Heart right ventricle (tissue), 16 donors: ENCODE measurements around the gene KIAA0319L. TPM values are rescaled to one million over a fixed set of nuclear protein-coding genes. Genes with fewer than 3 reads are reported as not detected.
A peak's percentile ranks its signal among the peaks of the same experiment; 100 is the strongest.

Source experiments
- ATAC-seq, 8 donors: fragments of 200-7000 bp; cut with Tn5 transposase; one replicate each; pipeline ENCODE4 v1.9.1; 2020; ENCODE audit warnings: mild to moderate bottlenecking in 8 of 8, moderate library complexity in 8 of 8, moderate number of reproducible peaks in 1 of 8
- DNase-seq, 2 donors: peaks; one replicate each; pipeline ENCODE4 v3.0.0-alpha.2; 2020
- H3K27ac ChIP-seq, 10 donors: fragments of 200-600 bp; sonication (generic) in 2 of 10; one replicate each; pipeline versions ENCODE4 v1.5.0 to v1.8.0; 2020 to 2022; ENCODE audit warnings: mild to moderate bottlenecking in 3 of 10
- H3K27me3 ChIP-seq, 7 donors: fragments of 200-600 bp; one replicate each; pipeline ENCODE4 v1.8.0; 2021 to 2022; ENCODE audit warnings: mild to moderate bottlenecking in 2 of 7
- H3K36me3 ChIP-seq, 9 donors: fragments of 200-600 bp; sonication (generic) in 1 of 9; one replicate each; pipeline versions ENCODE4 v1.5.0 to v1.8.0; 2020 to 2022; ENCODE audit warnings: mild to moderate bottlenecking in 2 of 9
- H3K4me1 ChIP-seq, 9 donors: fragments of 200-600 bp; sonication (generic) in 1 of 9; one replicate each; pipeline versions ENCODE4 v1.5.0 to v1.8.0; 2020 to 2022; ENCODE audit warnings: mild to moderate bottlenecking in 4 of 9
- H3K4me3 ChIP-seq, 10 donors: fragments of 200-600 bp; sonication (generic) in 2 of 10; one replicate each; pipeline versions ENCODE4 v1.5.0 to v1.8.0; 2020 to 2022; ENCODE audit warnings: mild to moderate bottlenecking in 7 of 10, moderate library complexity in 2 of 10
- H3K9me3 ChIP-seq, 11 donors: fragments of 200-600 bp in 10 of 11; sonication (generic) in 2 of 11; one replicate each; pipeline versions ENCODE4 v1.5.0 to v1.8.0; 2013 to 2022; ENCODE audit warnings: mild to moderate bottlenecking in 2 of 11, control low read depth in 1 of 11, moderate library complexity in 1 of 11
- CTCF ChIP-seq, 9 donors: fragments of 200-600 bp; sonication (generic) in 2 of 9; IDR thresholded peaks; one replicate each; pipeline versions ENCODE4 v1.5.0 to v1.8.0; 2021 to 2022; ENCODE audit warnings: antibody characterized with exemption in 9 of 9, mild to moderate bottlenecking in 5 of 9, moderate library complexity in 1 of 9
- WGBS, 2 donors: extraction: QIAGEN DNeasy Blood & Tissue Kit; methylation state at CpG; one replicate each; pipeline ENCODE4 v1.1.7; 2013; ENCODE audit warnings: inconsistent platforms in 1 of 2; 5-methylcytosine and 5-hydroxymethylcytosine counted together
- intact Hi-C, 10 donors: fragments of 100-400 bp; cut with DNase I; formaldehyde crosslinking; loops; one replicate each; pipeline versions ENCODE4 v1.11.1 to v1.14.2; 2022
- polyA plus RNA-seq, 2 donors: library from polyadenylated mRNA; stranded (reverse); fragments of 200-250 nt; gene quantifications; one replicate each; pipeline ENCODE4 v1.2.3, GENCODE V29; 2013
- total RNA-seq, 10 donors: library from RNA; stranded (reverse); fragmentation: NEBNext Ultra II Directional in 3 of 10; extraction: Animal tissue kit (Norgen Biotek cat#: 25700) in 3 of 10; gene quantifications; one replicate each; pipeline versions ENCODE4 v1.2.1 to v1.2.4, GENCODE V29; 2021 to 2023
- donor health status: Arrhythmogenic right ventricular cardiomyopathy.
- donor health status: ischemic (EF 13 %, LVEDD 7.1; RV severe dilation, severe dysfunction).
- donor health status: healthy with polysubstance abuse.
- donor health status: DM: no; HTN: yes; CAD: no.
- donor health status: DM: no; HTN: no; CAD: no.
- donor health status: ischemic (EF 25% LVEDD 6.9; RV normal size, moderate dysfunction).
- donor health status: ischemic (EF 25% LVEDD 5.7; RV mildly dilated, moderate dysfunction).
- donor health status: healthy.
- donor health status: DM: yes; HTN: yes; CAD: no.
- donor health status: Ischemic cardiomyopathy.
- donor health status: ischemic (EF 35%, LVEDD 5.7; RV mildly dilated, moderate dysfunction).
- donor health status: nonischemic (EF 11% LVEDD 7.7; RV severe dilation, severe dysfunction).
- donor health status: DM: yes; HTN: yes; CAD: no.
- donor health status: PGD.
- donor health status: ischemic (EF 29% LVEDD 5.4; RV normal size, mild dysfunction).
- donor health status: nonischemic (EF 23%, LVEDD 6.1; RV moderate dilation, normal function).

The KIAA0319L gene
- total and polyA plus RNA-seq, 12 donors: 26.0 to 84.3 (median 74.9) TPM

- DNase-seq: no peak
- WGBS, 2 donors: 93 to 96% methylated on average over 8 of the region's 8 CpGs
- Histone ChIP-seq H3K36me3 (peaks cover 0 to 18% (median 0%) of the 10 kb centered on the region in 9 donors), H3K4me1 (no peaks in the 10 kb centered on the region), H3K4me3 (no peak overlapping the region), H3K27me3 (no peaks in the 10 kb centered on the region), H3K27ac (no peak overlapping the region), H3K9me3 (no peaks in the 10 kb centered on the region)
- TF ChIP-seq CTCF (IDR thresholded peaks at IDR 0.05): no peak
- intact Hi-C loops: no loop called here
- peak in 1 of 8 donors; percentile 13 for ATAC-seq
Measured at GRCh38 chr1:35591211-35591610, 34.0 kb upstream of the KIAA0319L start.

GRCh38 chr1:35590476-35591040, 33.4 kb upstream of the KIAA0319L start:
- TF ChIP-seq CTCF (IDR thresholded peaks at IDR 0.05): no peak
- ATAC-seq: peak in 1 of 8 donors; percentile 12
- intact Hi-C loops: no loop called here
- WGBS, 2 donors: 92 to 96% methylated on average over 25 of the region's 25 CpGs
- Histone ChIP-seq H3K27me3 (no peaks in the 10 kb centered on the region), H3K27ac (no peak overlapping the region), H3K36me3 (peaks cover 0 to 14% (median 0%) of the 10 kb centered on the region in 9 donors), H3K4me1 (no peaks in the 10 kb centered on the region), H3K4me3 (no peak overlapping the region), H3K9me3 (no peaks in the 10 kb centered on the region)
- no peak for DNase-seq

- Histone ChIP-seq H3K9me3 (no peaks in the 10 kb centered on the region), H3K27ac (no peak overlapping the region), H3K4me1 (no peaks in the 10 kb centered on the region), H3K27me3 (no peaks in the 10 kb centered on the region), H3K4me3 (no peak overlapping the region), H3K36me3 (peaks cover 0 to 11% (median 0%) of the 10 kb centered on the region in 9 donors)
- ATAC-seq: no peak
- intact Hi-C loops: no loop called here
- WGBS, 2 donors: 94 to 96% methylated on average over 15 of the region's 15 CpGs
- no peak for TF ChIP-seq CTCF (IDR thresholded peaks at IDR 0.05)
- no peak for DNase-seq
Measured at GRCh38 chr1:35589516-35590427, 32.6 kb upstream of the KIAA0319L start.

GRCh38 chr1:35588197-35588910, 31.2 kb upstream of the KIAA0319L start:
- intact Hi-C loops: no loop called here
- ATAC-seq (peak in 1 of 8 donors; percentile 20), DNase-seq (no peak)
- 71 to 75% methylated on average over 21 of the region's 21 CpGs for WGBS, 2 donors
- Histone ChIP-seq H3K27ac (no peak overlapping the region), H3K9me3 (no peaks in the 10 kb centered on the region), H3K27me3 (no peaks in the 10 kb centered on the region), H3K4me1 (no peaks in the 10 kb centered on the region), H3K36me3 (peaks cover 0 to 11% (median 0%) of the 10 kb centered on the region in 9 donors), H3K4me3 (no peak overlapping the region)
- TF ChIP-seq CTCF (IDR thresholded peaks at IDR 0.05): no peak
